Ureter (tissue), 1 donor: Measurements from ENCODE around the gene KIAA1217. TPM values are rescaled to one million over a fixed set of nuclear protein-coding genes. Genes with fewer than 3 reads are reported as not detected.

ENCODE experiments used
- DNase-seq: peaks from one replicate; pipeline ENCODE4 v3.0.0-alpha.2; 2020; ENCODE audit warnings: low spot score
- total RNA-seq: library from RNA; stranded (reverse); gene quantifications from one replicate; pipeline ENCODE4 v1.2.4, GENCODE V29; 2023
- donor health status: DM: yes; HTN: yes; CAD: no.

The KIAA1217 gene
- total RNA-seq, 1 donor from 2014 or later: 108 TPM

DNA sequence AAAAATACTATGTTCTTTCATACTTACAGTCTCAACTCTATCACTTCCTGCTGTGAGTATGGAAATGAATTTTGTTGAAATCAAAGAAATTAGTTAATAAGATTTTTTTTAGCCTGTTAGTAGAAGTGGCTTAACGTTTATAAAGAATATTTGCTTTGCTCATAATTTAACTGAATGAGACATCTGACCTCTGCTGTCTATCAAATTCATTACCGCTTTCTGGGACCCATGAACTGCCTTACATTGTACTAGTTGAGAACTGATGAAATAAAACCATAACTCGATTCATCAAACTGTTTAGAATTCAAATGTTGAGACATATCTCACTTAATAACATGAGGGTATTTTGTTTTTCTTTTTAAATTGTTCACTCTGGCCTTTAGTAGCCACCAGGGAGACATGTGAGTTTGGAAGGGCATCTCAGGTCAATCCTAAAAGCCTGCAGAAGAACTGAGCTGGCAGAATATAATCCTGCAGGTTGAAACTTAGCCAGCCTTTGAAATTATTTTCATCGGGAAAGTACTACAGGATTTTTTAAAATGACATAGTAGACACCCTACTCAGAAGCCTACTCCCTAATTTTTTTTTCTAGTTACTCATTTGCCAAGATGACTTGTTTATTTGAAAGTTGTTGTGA is 78.7 kb downstream of the KIAA1217 start:
- DNase-seq: no peak

DNA sequence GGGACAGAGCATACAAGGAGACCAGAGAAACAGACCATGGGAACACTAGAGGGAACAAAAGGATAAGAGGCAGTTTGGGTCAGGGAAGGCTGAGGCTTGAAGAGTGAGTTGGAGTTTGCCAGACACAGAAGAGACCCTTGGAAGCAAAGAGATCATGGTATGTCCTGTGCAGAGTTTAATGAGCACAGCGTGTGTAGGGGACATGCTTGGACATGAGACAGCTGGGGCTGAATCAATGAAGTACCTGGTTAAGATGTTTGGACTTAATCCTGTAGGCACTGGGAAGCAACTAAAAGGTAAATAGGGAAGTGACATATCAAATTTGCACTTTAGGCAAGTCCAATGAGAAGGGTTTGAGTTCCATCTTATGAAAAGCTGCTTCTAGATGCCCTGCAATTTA is 79.6 kb downstream of the KIAA1217 start:
- no peak for DNase-seq

- no peak for DNase-seq
Observed at GRCh38 chr10:24289235-24289634, 80.3 kb downstream of the KIAA1217 start.

DNA sequence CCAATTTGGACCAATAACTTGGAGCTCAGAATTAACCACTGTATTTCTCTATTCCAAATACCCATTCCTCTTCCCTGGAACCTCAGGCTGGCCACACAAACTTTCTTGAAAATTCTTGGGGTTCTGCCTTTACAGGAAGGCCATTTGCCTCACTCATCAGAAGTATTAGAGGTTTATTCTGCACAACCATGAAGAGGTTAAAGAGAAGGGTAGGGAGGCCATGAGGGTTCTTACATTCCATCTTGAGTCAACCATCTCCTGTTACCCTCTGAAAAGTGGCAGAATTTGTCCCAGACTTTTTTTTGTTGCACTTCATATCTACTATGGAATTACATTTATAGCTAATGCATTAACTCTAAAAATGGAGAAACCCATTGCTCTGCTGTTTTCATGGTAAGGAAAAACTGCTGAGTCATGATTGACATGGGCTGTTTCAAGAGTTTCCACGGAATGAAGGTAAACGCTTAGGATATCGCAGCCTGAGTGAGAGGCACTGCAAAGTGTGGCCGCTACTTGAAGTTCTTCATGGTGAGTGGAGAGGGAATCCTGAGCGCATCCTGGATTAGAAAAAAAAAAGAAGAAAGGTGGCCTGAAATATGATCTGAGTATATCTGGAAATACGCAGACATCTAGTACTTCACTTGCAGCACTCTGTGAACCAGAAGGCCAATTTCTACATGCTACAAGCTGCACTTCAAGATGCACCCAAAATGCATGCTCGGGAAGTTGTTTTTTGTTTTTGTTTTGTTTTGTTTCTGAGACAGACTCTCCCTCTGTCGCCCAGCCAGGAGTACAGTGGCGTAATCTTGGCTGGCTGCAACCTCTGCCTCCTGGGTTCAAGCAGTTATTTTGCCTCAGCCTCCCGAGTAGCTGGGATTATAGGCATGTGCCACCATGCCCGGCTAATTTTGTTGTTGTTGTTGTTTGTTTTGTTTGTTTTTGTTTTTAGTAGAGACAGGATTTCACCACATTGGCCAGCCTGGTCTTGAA is 83.7 kb downstream of the KIAA1217 start:
- DNase-seq: no peak

GRCh38 chr10:24299578-24300260 is 90.8 kb downstream of the KIAA1217 start:
- DNase-seq: no peak

DNA sequence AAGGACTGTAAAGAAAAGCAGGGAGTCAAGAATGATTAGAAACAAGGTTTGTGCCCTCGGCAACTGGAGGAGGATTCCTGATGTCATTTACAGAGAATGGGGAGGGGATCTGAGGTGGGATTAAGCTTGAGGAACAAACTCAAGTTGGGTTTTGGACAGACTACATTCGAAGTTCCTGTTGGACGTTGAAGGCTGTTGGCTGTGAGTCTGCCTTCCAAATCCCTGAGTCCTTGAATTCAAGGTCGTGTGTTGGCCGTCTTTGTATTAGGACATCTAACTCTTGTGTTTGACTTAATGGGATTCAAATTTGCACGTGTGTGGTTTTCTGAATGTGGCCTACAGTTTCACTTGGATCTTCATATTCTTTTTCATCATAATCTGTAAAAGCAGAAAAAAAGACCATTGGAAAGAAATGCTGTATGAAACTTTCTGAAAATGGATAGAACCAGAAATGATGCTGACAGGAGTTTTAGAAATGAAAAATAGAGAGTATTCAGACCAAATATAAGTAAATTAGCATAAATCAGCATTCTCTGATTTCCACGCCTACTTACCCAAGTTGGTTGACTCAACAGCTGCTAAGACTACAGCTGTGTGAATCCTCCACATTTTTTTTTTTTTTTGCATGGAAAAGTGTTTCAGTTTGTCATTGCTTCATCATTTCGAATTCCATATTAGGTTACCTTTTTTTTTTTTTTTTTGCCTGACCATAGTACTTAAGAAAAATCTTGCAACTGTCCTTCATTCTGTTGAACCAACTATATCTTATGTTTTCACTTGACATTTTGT is 94.8 kb downstream of the KIAA1217 start:
- no peak for DNase-seq

- DNase-seq: no peak
Observed at GRCh38 chr10:24305551-24306506, 96.9 kb downstream of the KIAA1217 start.

DNA sequence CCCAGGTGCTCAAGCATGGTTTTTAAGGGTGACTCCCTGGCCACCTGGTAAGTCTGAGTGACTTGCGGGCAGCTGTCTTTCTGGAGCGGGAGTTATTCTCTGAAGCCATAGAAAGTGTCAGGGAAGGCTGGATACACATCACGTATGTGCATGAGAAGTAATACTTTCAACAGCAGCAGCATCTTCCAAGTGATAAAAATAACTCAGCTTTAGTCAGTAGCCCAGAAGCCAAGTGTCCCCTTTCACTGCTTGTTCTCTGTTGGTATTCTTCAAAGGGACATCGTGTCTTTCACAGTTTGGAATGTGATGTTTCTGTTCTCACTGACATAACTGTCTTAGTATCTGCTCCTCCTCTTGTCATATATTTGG is 97.6 kb downstream of the KIAA1217 start:
- DNase-seq: no peak

DNA sequence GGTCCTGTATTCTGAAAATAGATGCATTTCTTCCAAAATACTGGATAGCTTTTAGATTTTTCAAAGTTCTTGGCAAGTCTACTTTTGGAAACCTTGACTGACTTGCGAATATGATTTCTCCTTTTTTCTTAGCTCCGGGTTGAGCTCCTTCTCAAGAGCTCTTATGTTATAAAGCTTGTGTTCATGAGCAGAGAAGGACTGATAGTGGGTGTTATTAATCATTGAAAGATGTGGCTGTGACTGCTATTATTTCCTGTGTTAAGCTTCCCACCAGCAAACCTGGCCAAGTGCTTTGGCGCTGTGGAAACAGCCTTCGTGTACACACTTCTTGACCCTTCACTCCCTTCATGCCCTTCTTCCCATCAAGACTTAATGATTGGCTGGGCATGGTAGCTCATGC is 98.2 kb downstream of the KIAA1217 start:
- no peak for DNase-seq

DNA sequence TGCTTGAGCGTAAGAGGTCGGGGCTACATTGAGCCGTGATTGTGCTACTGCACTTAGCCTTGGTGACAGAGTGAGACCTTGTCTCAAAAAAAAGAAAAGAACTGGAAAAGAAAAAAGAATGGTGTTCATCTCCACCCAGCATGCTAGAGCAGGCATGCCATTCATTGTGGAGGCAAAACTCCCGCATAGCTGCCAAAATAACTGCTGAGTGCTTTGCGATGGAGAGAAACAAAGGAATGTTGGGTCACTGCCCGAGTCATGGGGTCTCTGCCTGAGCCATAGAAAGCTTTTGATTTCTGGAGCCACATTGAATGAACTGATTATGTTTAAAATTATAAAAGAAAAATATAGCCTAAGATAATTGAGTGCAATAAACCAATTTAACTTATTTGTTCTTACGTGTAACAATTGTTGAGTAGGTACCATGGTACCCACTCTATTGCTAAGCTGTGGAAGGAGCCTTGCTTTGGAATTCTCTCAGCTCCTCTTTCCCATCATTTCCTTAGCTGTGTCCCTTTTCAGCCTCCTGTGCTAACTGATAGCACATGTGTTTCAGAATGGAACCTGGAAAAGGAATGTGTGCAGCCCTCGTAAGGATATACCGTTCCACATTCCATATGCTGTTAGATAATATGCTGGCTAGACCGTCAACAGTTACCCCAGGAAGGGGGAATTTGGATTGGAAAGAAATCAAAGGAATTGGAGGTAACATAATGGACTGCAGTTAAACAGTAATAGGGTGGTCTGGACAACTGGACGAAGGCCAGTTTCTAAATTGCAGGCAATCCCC is 99.0 kb downstream of the KIAA1217 start:
- no peak for DNase-seq

DNA sequence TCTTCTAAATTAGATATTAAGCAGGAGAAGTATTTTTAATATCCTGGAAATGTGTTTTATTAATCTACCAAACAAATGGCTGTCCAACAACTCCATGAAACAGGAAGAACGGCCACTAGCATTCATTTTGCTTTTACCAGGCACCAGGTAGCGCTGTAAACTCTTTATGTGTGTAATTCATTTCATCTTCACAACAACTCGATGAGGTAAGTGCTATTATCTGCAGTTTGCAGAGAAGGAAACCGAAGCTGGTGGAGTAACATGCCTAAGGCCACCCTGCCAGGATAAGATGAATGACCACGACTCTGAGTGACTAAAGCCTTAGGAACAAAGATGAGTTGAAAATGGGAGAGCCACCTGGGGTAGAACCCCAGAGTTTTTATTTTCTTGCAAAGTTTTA is 101.2 kb downstream of the KIAA1217 start:
- no peak for DNase-seq

GRCh38 chr10:24311888-24312287 is 103.0 kb downstream of the KIAA1217 start:
- no peak for DNase-seq

GRCh38 chr10:24313283-24313682 is 104.3 kb downstream of the KIAA1217 start:
- no peak for DNase-seq

DNA sequence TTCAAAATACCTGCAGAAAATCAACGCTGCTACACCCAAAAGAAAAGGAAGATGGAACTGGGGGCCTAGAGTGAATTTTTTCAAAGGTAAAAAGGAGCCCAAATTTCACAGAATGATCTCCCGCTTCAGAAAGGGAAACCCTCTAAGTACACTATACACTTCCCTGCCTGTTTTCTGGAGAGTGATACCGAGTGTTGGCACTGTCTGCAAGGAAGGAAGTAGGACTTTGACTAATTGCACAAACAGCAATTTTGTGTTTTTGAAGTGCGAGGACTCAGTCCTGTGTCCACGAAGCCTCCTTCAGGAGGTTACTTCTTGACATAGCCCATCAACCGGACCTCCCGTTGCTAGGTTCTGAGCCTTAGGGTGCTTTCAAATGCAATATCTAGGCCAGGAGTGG is 106.3 kb downstream of the KIAA1217 start:
- no peak for DNase-seq

GRCh38 chr10:24318517-24318916 is 109.6 kb downstream of the KIAA1217 start:
- no peak for DNase-seq

GRCh38 chr10:24320373-24320772 is 111.4 kb downstream of the KIAA1217 start:
- no peak for DNase-seq

GRCh38 chr10:24324651-24325050 is 115.7 kb downstream of the KIAA1217 start:
- DNase-seq: no peak

DNA sequence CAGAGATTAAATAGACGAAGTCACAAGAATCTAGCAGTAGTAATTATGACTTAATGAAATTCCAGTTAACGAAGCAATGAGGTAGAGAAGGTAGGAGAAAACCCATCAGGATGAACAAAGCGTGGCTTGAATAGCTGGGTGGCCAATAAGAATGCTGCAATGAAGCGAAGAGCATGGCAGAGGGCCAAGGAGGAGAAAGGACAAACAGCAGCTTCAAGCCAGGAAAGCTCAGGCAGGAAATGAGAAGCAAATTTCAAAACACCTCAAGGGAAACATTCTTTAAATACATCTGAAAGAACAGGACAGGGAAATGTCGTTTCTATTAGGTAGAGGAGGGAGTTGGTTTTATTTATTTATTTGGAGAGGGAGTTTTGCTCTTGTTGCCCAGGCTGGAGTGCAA is 122.5 kb downstream of the KIAA1217 start:
- peak; percentile 81 for DNase-seq

DNA sequence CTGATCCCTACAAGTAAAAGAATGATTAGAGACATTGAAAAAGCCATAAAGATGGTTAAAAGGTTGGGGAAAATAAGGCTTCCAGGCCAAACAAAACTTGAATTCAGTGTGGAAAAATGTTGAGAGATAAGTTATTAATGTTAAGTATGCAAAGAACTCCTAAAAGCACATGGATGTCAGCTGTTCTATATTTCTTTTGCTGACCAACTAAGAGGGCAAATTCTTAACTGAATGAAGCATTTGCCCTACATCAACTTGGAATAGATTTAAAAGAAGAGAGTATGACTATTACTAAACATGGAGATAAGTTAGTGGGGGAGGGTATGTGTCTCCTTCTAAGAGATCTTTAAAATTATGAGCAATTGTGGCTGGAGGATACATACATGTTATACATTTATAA is 124.8 kb downstream of the KIAA1217 start:
- no peak for DNase-seq
